ENCODE results near the gene COQ9.

GRCh38 chr16:57469917-57470470 is 22.7 kb downstream of the COQ9 start:
- TF ChIP-seq CTCF (IDR thresholded peaks at IDR 0.05; ENCODE audit: low read depth, low read length) (no peak), MAX (IDR thresholded peaks at IDR 0.05; ENCODE audit: low read depth, low read length) (no peak)
